Astrocyte of the spinal cord (primary cell): ENCODE data around the gene NTF4.
"Not testable (repeated sequence)": the region's sequence is repeated elsewhere in the genome, so short reads cannot be mapped to it uniquely, and the experiment has no call there.

Experiments used
- DNase-seq: peaks from one replicate; pipeline ENCODE4 v3.0.0; 2011; ENCODE audit warnings: low read depth, low spot score
- H3K4me3 ChIP-seq: 2 replicates; pipeline ENCODE4 v1.5.1; 2011; ENCODE audit warnings: low read depth, mild to moderate bottlenecking, low read length, moderate library complexity
- CTCF ChIP-seq: IDR thresholded peaks from 2 replicates; pipeline ENCODE4 v1.5.1; 2012; ENCODE audit warnings: low read depth, mild to moderate bottlenecking, low read length, inconsistent platforms
- in situ Hi-C: cut with HindIII; loops from 2 replicates; pipeline ENCODE4 v1.10.0; 2017; ENCODE audit warnings: low sequenced_read_pairs

NTF4 gene

GRCh38 chr19:49057636-49058234 is 6.9 kb downstream of the NTF4 start, which contains the start of gene CGB7:
CGB7 (minus strand) TSS chr19:49057749; CDS start chr19:49055375, 2,374 bp downstream.
- peak; percentile 59 for DNase-seq
- peak within 1 kb of the TSS; percentile 53 for H3K4me3 ChIP-seq
- TF ChIP-seq CTCF = no peak
- in situ Hi-C loops = no loop called here

GRCh38 chr19:49056902-49057596 is 7.6 kb downstream of the NTF4 start:
- in situ Hi-C loops = not testable (repeated sequence)

GRCh38 chr19:49056101-49056901 is 8.3 kb downstream of the NTF4 start:
- DNase-seq = peak; percentile 51
- H3K4me3 ChIP-seq = peak overlapping the region; percentile 53
- peak; percentile 39 for TF ChIP-seq CTCF
- in situ Hi-C loops = no loop called here

More at GRCh38 chr19:49056902-49057596, 7.6 kb downstream of the NTF4 start:
- H3K4me3 ChIP-seq = peak overlapping the region; percentile 53
- not testable (repeated sequence) for DNase-seq

- H3K4me3 ChIP-seq, in situ Hi-C loops: not testable (repeated sequence)
- peak; percentile 52 for DNase-seq
These were observed 14.1 kb downstream of the NTF4 start for GRCh38 chr19:49050376-49051033.

- DNase-seq, H3K4me3 ChIP-seq, in situ Hi-C loops: not testable (repeated sequence)
These were observed 14.8 kb downstream of the NTF4 start for GRCh38 chr19:49049834-49050233.

GRCh38 chr19:49049011-49049410 is 15.6 kb downstream of the NTF4 start, which contains the start of gene CGB8:
CGB8 (minus strand) TSS chr19:49049111; CDS start chr19:49048739, 372 bp downstream.
- H3K4me3 ChIP-seq, in situ Hi-C loops, DNase-seq: not testable (repeated sequence)

GRCh38 chr19:49043548-49043947 is 21.1 kb downstream of the NTF4 start, which contains the start of gene CGB5:
CGB5 (plus strand) TSS chr19:49043848; CDS start chr19:49044210, 362 bp downstream.
- H3K4me3 ChIP-seq, in situ Hi-C loops, DNase-seq: not testable (repeated sequence)

- in situ Hi-C loops, H3K4me3 ChIP-seq, DNase-seq: not testable (repeated sequence)
These were observed 22.0 kb downstream of the NTF4 start for GRCh38 chr19:49042666-49043065.

GRCh38 chr19:49042177-49042576 is 22.4 kb downstream of the NTF4 start:
- no peak for TF ChIP-seq CTCF
- in situ Hi-C loops = no loop called here
- no peak overlapping the region for H3K4me3 ChIP-seq
- no peak for DNase-seq

- in situ Hi-C loops, H3K4me3 ChIP-seq, DNase-seq: not testable (repeated sequence)
These were observed 24.9 kb downstream of the NTF4 start for GRCh38 chr19:49039736-49040135.

- DNase-seq, H3K4me3 ChIP-seq, in situ Hi-C loops: not testable (repeated sequence)
These were observed 25.9 kb downstream of the NTF4 start for GRCh38 chr19:49038557-49039276.

- H3K4me3 ChIP-seq, DNase-seq, in situ Hi-C loops: not testable (repeated sequence)
These were observed 26.5 kb downstream of the NTF4 start for GRCh38 chr19:49038111-49038510.
